Measurements from ENCODE around the gene GSTM2. TPM values are rescaled to one million over a fixed set of nuclear protein-coding genes. Genes with fewer than 3 reads are reported as not detected.

The GSTM2 gene
- total and polyA plus RNA-seq, 10 donors = 26.2 to 100 (median 52.3) TPM

DNA sequence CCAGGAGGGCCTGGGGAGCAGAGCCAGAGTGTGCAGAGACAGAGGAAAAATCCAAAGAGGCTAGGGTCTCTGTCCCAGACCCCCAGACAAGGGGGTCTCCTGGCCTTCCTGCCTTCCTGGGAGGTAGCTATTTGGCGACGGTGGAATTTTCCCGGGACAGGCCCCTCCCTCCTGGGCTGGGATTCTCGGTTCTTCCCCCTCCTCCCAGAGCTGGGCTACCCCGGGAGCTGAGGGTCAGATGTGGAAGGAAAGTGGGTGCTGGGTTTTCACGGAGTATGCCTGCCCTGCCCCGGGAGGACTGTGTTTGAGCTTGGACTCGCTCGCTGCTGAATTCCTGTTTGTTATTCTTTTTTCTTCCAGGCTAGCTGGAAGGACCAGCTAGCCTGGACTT, 47.5 kb upstream of the GSTM2 start:
- DNase-seq = no peak
- WGBS, 5 donors = 0 to 3% (median 0%) methylated on average over 8 to 9 of the region's 9 CpGs
- intact Hi-C loops (cut with DNase I; ENCODE audit: low total_unique reads) = no loop called here
- H3K4me3 ChIP-seq = peak overlapping the region; percentile 66 to 84 (median 70)
- no peaks in the 10 kb centered on the region for H3K27me3 ChIP-seq (replicated peaks in 1 of 7)
- no peak for TF ChIP-seq POLR2A (IDR thresholded peaks at IDR 0.05)
- TF ChIP-seq POLR2AphosphoS5 (IDR thresholded peaks at IDR 0.05) = no peak
- TF ChIP-seq, protein P1, sequence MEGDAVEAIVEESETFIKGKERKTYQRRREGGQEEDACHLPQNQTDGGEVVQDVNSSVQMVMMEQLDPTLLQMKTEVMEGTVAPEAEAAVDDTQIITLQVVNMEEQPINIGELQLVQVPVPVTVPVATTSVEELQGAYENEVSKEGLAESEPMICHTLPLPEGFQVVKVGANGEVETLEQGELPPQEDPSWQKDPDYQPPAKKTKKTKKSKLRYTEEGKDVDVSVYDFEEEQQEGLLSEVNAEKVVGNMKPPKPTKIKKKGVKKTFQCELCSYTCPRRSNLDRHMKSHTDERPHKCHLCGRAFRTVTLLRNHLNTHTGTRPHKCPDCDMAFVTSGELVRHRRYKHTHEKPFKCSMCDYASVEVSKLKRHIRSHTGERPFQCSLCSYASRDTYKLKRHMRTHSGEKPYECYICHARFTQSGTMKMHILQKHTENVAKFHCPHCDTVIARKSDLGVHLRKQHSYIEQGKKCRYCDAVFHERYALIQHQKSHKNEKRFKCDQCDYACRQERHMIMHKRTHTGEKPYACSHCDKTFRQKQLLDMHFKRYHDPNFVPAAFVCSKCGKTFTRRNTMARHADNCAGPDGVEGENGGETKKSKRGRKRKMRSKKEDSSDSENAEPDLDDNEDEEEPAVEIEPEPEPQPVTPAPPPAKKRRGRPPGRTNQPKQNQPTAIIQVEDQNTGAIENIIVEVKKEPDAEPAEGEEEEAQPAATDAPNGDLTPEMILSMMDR (IDR thresholded peaks at IDR 0.05 in 8 of 11, conservative IDR thresholded peaks at IDR 0.05 in 3 of 11) = no peak
- peak overlapping the region; percentile 66 to 98 (median 88) for H3K27ac ChIP-seq
- peaks cover 35 to 100% (median 84%) of the 10 kb centered on the region in 6 donors for H3K4me1 ChIP-seq
- H3K36me3 ChIP-seq = peaks cover 0 to 6% (median 0%) of the 10 kb centered on the region in 6 donors
- H3K9me3 ChIP-seq = no peaks in the 10 kb centered on the region

DNA sequence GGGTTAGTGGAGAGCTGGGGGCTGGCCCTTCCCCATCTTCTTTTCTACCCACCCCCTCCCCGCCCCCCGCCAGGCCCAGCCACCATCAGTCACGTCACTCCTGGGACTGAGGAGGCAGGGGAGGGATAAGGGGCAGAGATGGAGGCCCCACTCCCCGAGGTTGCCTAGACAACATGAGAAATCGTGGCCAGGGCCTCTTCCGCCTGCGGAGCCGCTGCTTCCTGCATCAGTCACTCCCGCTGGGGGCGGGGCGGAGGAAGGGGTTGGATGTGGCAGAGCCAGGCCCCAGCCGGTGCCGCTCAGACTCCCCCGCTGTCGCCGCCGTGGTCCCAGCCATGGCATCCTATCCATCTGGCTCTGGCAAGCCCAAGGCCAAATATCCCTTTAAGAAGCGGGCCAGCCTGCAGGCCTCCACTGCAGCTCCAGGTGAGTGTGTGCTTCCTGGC, 47.0 kb upstream of the GSTM2 start:
- Histone ChIP-seq H3K27me3 (replicated peaks in 1 of 7) (no peaks in the 10 kb centered on the region), H3K4me1 (peaks cover 35 to 100% (median 81%) of the 10 kb centered on the region in 6 donors), H3K27ac (peak overlapping the region; percentile 66 to 98 (median 88)), H3K9me3 (no peaks in the 10 kb centered on the region), H3K36me3 (peaks cover 0 to 10% (median 4%) of the 10 kb centered on the region in 6 donors), H3K4me3 (peak overlapping the region; percentile 66 to 84 (median 70))
- peak; percentile 100 for DNase-seq
- WGBS, 5 donors = 0 to 1% (median 0%) methylated on average over 8 to 18 of the region's 18 CpGs
- no peak for TF ChIP-seq POLR2A (IDR thresholded peaks at IDR 0.05)
- TF ChIP-seq, protein P1 (IDR thresholded peaks at IDR 0.05 in 8 of 11, conservative IDR thresholded peaks at IDR 0.05 in 3 of 11) = peak in 1 of 11 experiments; percentile 27
- peak; percentile 85 to 90 (median 88) for TF ChIP-seq POLR2AphosphoS5 (IDR thresholded peaks at IDR 0.05)
- intact Hi-C loops (cut with DNase I; ENCODE audit: low total_unique reads) = no loop called here

DNA sequence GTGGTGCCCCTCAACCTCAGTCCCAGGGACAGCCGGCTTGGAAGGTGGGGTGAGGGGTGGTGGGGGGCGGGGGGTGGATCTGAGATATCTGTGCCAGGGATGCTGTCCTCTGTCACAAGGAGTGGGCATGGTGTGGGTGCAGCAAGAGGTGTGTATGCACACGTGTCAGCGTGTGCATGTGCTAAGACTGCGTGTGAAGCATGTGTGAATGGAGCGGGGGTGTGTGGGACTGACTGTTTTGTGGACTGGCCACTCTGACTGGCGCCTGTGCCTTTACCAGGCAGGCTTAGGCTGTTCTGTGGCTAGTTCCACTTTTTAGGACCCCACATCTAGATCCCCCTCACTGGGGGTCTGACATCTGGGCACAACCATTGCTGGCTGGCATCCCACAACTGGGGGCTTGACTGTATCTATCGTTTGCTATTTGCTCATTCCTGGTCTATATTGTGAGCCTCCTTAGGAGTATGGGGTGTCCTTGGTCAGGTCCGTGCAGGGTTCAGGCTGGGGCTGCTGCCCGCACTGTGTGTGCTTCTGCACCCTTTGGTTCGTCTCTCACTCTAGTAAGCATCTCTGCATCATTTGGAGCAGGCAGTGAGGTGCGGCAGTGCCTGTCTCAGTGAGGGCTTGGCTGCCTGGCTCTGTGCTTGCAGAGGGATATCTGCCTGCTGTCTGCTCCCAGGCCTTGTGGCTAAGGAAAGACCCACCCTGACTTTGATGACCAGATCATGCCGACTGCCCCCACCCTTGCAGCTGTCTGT, 46.3 kb upstream of the GSTM2 start:
- intact Hi-C loops (cut with DNase I; ENCODE audit: low total_unique reads) = no loop called here

More for the DNA sequence above, 46.3 kb upstream of the GSTM2 start:
- Histone ChIP-seq H3K9me3 (no peaks in the 10 kb centered on the region), H3K4me1 (peaks cover 35 to 93% (median 74%) of the 10 kb centered on the region in 6 donors), H3K27ac (peak overlapping the region; percentile 2 to 98 (median 88)), H3K4me3 (peak overlapping the region; percentile 66 to 84 (median 70)), H3K36me3 (peaks cover 0 to 17% (median 10%) of the 10 kb centered on the region in 6 donors), H3K27me3 (replicated peaks in 1 of 7) (no peaks in the 10 kb centered on the region)
- WGBS, 5 donors = 25 to 34% (median 30%) methylated on average over 11 to 13 of the region's 13 CpGs
- DNase-seq = no peak
- TF ChIP-seq, protein P1 (IDR thresholded peaks at IDR 0.05 in 8 of 11, conservative IDR thresholded peaks at IDR 0.05 in 3 of 11) = no peak
- TF ChIP-seq POLR2AphosphoS5 (IDR thresholded peaks at IDR 0.05) (no peak), POLR2A (IDR thresholded peaks at IDR 0.05) (no peak)

Data from spleen (tissue), 11 donors.